CD4-positive, alpha-beta T cell treated with Interleukin-12 subunit alpha and Interleukin-12 subunit beta, for 1 hour (primary cell): ENCODE results near the gene G6PC3.

Source experiments
- DNase-seq: peaks from one replicate; pipeline ENCODE4 v3.0.0-alpha.2; 2020

Gene G6PC3

DNA sequence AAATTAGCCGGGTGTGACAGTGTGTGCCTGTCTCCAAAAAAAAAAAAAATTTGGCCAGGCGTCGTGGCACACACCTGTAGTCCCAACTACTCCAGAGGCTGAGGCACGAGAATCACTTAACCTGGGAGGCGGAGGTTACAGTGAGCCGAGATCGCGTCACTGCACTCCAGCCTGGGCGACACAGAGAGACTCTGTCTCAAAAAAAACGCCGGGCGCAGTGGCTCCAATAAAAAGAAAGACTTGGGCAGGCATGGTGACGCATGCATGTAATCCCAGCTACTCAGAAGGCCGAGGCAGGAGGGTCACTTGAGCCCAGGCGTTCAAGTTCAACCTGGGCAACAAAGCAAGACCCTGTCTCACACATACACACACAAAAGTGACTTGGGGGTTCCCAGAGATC lies 7.7 kb upstream of the G6PC3 start:
- DNase-seq, result no peak

DNA sequence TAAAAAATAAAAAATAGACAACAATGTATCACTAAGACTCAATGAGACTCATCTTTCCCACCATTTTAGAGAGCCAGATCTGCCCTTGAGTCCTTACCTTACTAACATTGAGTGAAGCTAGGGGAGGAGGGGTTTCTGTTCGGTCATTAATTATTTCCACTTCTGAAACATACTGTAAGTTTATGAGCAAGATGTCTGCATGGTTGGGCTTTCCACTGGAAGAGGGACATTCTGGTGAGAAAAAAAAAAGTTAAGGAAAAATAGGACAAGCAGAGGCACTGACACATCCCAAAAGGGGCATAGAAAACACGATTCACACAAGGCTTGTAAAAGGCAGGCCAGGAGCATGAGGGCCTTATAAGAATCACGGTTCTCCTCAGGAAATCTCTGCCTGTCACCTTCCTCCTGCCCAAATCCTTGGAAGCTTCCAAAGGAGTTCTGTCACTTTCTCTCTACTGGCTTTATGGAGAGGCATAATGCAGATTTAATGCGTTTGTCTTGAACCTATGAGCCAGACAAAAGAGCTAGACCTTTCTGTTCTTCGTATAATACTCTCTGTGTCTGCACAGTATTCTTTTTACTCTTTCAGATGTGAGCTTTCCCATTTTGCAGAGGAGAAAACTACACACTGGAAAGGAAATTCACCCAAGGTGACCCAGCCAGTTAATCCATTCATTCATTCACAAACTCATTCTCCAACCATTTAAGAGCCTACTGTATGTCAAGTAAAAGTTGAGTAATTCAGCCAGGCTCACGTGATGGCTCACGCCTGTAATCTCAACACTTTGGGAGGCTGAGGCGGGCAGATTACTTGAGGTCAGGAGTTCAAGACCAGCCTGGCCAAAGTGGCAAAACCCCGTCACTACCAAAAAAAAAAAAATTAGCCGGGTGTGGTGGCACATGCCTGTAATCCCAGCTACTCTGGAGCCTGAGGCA lies 6.6 kb upstream of the G6PC3 start:
- no peak for DNase-seq

DNA sequence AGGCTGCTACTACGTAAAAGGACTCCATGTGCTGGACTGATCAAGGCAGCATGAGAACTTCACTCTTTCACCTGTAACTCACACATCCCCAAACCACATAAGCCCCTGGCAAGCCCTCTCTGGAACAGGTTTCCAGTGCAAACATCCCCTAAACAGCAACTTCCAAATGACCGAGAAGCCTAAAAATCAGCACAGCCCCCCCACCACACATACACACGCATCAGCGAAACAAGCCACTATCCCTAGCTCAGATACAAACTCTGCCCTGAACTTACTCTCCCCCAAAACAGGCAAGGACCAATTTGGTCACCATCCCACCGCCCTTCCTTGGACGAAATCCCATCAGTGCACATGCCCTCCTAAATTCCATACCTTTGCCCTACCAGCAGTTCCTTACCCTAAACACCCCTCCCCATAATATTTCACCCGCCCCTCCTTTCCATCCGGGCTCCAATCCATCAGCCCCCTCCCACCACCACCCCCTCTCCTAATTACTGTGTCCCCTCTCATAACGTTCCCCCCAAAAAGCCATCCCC lies 4.8 kb upstream of the G6PC3 start:
- peak; percentile 25 for DNase-seq

GRCh38 chr17:44066204-44066930 lies 4.2 kb upstream of the G6PC3 start, which contains the start of gene LSM12:
Gene LSM12 (minus strand): TSS chr17:44066671. CDS start chr17:44066587, 84 bp downstream.
- DNase-seq, result peak; percentile 90

DNA sequence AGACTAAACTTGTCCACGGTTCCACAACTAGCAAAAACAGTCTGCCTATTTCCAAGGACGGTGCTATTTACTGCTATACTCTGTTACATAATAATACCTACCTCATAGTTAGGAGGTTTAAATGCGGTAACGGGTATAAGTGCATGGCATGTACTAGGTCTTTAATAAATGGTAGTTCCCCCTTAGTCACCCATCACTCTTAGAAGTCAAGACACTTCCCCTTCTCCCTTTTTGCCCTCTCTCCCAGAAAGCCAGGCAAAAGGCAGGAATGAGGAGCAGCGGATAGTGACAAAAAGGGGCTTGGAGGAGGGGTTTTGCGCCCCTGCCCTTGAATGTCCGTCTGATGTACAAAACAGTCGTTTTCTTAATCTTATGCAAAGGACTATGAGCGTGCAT lies 3.0 kb upstream of the G6PC3 start:
- DNase-seq, result no peak

GRCh38 chr17:44069974-44070454 lies 521 bp upstream of the G6PC3 start:
- DNase-seq, result no peak

DNA sequence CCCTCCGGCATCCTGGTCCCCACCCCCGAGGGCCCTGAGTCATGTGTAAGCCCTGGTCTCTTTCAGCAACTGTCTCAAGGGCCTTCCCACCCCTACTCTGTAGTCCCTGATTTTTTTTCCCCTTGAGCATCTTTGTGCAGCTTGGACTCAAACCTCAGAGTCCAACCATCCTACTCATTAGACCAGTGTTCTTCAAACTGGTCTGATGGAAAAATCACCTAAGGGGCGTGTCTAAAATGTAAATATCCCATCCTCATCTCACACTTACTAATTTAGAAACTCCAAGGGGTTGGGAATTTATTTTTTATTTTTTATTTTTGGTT lies 624 bp downstream of the G6PC3 start:
- no peak for DNase-seq

- DNase-seq, result no peak
Measured at GRCh38 chr17:44071772-44072171, 1.2 kb downstream of the G6PC3 start.

DNA sequence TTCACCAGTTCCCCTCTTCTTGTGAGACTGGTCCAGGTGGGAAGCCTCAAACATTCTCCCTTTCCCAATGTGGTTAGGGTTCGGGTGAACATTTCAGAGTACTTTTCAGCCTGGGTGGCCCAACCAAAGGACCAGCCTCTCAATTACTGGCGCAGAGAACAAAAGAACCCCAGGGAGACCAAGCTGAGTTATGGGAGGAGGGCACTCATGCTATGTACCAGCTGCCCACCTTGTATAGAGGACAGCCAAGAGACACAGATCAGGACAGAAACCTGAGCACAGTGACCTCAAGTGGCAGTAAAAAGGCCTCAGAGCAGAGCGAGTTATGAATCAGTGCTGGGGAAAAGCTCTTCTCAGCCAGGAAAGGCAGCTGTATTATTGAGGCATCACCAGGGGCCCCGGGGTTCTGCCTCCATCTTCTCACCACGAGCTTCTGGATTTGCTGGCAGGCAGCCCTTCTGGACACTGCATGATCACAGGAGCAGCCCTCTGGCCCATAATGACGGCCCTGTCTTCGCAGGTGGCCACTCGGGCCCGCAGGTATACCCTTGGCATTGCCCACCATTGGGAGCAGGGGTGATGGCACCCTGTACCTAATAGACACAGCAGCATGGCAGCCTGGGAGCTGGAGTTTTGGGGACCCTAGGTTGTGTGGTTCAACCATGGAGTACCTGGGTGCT lies 3.8 kb downstream of the G6PC3 start:
- DNase-seq, result no peak

- no peak for DNase-seq
Measured at GRCh38 chr17:44074911-44075285, 4.4 kb downstream of the G6PC3 start.

GRCh38 chr17:44075598-44076293 lies 5.2 kb downstream of the G6PC3 start:
- DNase-seq, result no peak

DNA sequence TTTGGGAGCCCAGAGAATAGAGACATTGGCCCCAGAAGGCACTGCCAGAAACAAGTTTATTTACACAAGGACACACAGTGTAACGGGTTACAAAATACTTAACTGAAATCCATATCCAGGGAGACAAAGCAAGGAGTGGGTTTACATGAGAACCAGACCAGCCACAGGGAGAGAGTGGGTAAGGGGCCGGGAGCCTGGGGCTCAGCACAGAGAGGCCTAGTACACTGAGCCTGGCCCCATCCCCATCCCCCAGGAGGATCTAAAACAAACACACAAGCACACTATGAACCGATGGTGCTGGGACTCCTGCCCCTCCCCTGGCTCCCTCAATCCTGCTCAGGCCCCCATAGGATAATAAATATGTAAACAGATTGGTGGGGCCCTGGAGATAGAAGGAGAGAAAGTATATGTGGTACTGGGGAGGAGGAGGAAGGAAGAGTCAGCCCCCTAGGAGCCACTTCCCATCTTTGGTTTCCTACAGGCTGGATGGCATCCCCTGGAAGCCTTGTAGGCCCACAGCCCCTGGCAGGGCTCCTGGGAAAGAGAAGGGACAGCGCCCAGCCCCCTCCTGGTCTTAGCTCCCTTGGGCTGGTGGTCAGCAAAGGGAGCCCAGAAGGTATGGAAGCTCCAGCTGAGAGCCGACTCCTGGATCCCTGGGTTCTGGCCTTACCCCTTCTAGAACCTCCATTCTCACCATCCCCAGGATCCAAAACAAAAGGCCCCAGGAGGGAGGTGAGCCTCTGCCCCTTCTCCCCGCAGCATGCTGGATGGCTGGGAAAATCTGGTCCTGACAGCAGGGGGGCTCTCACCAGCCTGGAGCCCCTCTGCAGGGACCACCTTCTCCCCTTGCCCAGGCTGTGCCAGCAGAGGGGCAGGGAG lies 6.4 kb downstream of the G6PC3 start:
- no peak for DNase-seq

DNA sequence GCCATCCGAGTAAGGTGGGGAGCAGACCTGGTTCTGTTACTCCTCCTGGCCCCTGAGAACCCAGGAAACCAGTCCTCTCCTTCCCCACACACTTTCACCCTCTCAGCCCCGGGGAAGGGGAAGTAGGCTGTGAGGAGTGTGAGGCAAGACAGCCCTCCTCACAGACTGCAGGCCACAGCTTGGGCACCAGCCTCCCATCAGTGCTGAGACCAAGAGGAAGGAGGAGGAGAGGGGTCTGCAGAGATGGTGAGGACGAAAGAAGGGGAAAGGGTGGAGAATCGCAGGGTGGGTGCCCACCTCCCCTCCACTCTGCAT lies 7.0 kb downstream of the G6PC3 start:
- no peak for DNase-seq

DNA sequence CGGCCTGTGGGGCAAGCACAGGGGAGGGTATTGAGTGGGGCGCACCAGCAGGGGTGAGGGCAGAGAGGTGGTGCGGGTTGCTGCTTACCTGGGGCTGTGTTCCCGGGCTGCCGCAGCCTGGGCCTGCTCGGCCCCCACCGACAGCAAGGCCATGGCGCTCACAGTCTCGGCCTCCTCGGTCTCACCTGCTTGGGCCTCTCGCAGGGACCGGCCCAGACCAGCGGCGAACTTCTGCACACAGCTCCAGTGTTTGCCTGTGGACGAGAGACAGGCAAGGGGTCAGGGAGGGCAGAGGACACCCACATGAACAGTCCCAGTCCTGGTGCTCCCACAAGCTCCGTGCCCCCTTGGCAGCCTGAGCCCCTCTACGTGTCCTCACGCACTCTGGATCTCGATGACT lies 7.9 kb downstream of the G6PC3 start:
- no peak for DNase-seq

GRCh38 chr17:44079877-44080821 lies 9.6 kb downstream of the G6PC3 start:
- no peak for DNase-seq

DNA sequence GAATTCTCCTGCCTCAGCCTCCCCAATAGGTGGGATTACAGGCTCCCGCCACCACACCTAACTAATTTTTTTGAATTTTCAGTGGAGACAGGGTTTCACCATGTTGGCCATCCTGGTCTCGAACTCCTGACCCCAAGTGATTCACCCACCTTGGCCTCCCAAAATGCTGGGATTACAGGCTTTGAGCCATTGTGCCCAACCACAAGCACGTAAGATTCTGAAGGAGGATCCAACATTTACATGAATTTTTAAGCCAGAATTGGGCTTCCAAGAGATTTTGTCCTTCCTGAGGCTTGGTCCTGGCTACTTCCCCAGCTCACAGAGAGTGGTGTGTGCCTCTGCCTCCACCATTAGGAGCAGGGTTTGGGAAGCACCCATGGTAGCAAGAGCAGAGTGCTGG lies 11.1 kb downstream of the G6PC3 start:
- DNase-seq, result no peak

DNA sequence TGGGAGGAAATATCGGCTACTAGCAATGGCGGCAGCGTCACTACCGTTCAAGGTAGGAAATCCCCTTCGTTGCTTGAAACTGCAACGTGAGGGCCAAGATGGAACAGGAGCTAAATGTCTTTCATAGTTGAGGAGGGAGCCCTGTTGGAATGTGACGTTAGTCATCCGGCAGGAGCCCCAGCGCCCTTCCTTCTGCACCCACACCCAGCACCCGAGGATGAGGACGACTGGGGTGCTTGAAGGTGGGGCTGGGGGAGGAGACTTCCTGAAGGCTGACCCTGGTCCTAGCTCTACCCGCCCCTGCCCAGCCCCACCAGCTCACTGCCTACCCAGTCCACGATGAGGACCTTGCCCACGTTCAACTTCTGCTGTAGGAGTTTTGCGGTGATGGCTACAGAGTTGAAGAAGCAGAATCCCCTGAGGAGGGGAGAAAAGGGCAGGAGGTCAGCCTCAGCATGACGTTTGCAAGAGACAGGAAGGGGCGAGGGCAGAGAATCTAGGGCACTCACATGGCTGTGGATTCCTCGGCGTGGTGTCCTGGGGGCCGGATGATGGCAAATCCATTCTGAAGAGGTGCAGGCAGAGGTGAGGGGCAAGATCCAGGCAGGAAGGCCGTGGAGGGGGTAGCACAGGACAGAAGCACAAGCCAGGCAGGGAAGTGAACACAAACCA lies 11.9 kb downstream of the G6PC3 start:
- no peak for DNase-seq

- DNase-seq, result no peak
Measured at GRCh38 chr17:44083250-44083849, 12.8 kb downstream of the G6PC3 start.

DNA sequence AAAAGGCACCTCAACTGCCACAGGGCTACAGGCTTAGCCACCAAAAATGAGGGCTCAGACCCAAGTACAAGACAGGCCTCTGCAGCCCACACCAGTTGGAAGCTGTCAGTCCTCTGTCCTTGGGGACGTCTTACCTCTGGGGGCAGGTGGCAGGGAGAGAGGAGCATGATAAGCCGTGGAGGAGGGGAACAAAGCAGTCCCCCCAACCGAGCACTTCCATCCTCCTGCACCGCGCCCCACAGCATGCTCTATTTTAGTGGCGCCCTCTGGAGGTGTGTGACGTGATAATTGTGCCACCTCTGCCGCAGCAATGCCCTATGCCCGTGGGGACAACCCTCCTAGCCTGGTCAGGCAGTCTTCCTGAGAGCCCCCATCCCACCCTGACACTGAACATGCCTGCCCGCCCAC lies 13.6 kb downstream of the G6PC3 start:
- no peak for DNase-seq

DNA sequence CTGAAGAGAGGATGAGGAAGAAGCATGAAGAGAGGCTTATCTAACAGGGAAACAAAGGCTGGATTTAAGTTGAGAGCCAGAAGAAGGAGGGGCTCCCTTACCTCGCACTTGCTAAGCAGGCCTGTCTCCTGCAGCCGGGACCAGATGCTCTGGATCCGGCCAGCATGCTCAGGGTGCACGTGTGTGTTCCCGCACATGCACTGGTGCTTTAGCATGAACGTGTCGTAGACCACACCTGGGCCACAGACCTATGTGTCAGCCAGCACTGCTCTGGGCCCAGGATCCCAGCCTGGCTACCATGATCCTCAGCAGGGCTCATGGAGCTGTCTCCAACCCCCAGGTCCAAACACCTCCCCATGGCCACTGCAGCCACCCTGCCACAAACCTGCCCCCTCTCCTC lies 14.4 kb downstream of the G6PC3 start:
- no peak for DNase-seq
